Activated T-cell treated with anti-CD3 and anti-CD28 coated beads, Interleukin-2, amount 50 U/mL, for 48 hours (primary cell): ENCODE data around the gene TLE6.
"Not testable (repeated sequence)": the region's sequence is repeated elsewhere in the genome, so short reads cannot be mapped to it uniquely, and the experiment has no call there.

Source experiments
- DNase-seq, 2 experiments: peaks; one replicate each; pipeline ENCODE4 v3.0.0-alpha.2; 2020

Gene TLE6

GRCh38 chr19:3031607-3031867 lies 54.2 kb downstream of the TLE6 start:
- DNase-seq, result no peak

DNA sequence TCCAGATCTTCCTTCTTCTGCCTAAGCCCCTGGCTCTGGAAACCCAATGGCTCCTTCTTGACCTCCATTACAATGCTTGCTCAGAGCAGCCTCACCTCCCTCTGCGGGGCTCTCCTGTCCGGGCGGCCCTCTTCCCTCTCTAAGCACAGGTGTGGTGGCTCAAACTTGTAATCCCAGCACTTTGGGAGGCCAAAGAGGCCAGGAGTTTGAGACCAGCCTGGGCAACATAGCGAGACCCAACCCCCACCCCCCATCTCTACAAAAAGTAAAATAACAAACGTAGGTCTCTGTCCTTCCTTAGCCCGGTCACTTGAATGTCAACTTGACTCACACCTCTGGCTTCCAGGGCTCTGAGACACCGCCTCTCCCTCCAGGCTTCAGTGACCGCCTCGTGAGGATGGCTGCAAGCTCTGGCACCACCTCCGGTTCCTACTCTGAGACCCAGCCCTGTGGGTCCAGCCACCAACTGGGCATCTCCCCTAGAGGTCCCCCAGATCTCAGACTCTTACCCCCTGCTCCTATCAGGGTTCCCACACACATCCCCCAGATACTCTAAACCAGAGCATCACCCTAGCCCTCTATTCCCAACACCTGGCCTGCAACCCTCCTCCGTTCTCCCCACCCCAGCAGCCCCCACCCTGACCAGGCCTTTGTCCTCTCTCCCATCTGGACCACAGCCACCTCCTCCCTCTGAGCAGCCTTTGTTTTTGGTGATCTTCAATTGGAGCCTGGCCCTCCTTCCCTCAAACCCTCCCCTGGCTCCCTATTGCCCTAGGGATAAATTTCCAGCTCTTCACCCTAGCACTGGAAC lies 56.4 kb downstream of the TLE6 start:
- DNase-seq, result no peak

GRCh38 chr19:3034406-3034655 lies 57.0 kb downstream of the TLE6 start:
- DNase-seq, result no peak

- peak; percentile 69 to 70 for DNase-seq
Observed at GRCh38 chr19:3034656-3035541, 57.5 kb downstream of the TLE6 start.

- peak; percentile 94 for DNase-seq
Observed at GRCh38 chr19:3035542-3036118, 58.3 kb downstream of the TLE6 start.

DNA sequence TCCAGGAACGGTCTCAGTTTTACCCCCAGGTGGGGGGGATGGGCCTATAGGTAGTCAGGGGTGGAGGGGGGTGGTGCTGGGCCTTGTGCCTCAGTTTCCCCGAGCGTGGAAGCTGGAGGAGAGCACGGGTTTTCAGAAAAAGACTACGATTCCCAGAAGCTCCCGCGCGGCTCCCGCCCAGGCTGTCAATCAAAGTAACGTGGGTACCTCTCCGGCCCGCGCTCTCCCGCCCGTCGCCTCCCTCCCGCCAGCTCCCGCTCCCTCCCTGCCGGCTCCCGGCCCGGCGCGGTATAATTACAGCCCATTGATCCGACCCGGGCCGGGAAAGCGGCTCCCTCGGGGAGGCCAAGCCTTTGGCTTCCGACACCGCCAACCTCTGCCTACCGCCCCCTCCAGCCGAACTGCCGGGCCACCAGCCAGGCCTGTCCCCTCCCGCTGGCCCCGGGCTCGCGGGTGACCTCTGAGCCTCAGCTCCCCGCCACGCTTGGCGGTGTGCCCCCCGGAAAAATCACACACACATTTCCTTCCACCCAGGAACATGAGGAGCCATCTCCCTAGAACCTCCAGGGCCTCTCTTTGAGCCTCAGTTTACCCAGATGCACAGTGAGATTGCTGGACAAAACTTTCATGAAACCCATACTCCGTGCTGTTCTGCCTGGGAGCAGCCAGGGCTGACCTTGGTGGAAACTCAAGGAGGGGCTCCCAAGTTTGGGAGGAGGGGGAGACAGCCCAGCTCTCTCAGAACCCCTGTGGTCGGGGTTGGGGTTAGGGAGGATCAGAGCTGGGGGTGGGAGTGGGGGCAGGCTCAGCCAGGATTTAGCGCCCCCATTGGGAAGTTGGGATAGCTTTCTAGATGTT lies 59.0 kb downstream of the TLE6 start:
- DNase-seq, result peak; percentile 87 to 91

DNA sequence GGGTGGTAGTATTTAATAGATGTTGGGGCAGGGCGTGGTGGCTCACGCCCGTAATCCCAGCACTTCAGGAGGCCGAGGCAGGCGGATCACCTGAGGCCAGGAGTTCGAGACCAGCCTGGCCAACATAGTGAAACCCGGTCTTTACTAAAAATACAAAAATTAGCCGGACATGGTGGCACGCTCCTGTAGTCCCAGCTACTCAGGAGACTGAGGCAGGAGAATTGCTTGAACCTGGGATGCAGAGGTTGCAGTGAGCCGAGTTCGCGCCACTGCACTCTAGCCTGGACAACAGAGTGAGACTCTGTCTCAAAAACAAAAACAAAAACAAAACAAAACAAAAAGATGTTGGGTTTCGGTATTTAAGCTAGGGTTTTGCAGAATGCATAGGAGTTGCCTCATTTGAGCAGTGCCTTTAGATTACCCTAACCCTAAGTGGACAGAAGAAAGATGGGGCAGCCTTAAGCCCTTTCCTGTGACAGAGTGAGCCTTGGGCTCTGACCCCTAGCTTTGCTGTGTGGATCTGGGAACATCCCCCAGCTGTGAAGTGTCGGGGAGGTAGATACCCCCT lies 59.7 kb downstream of the TLE6 start:
- DNase-seq, result not testable (repeated sequence)

DNA sequence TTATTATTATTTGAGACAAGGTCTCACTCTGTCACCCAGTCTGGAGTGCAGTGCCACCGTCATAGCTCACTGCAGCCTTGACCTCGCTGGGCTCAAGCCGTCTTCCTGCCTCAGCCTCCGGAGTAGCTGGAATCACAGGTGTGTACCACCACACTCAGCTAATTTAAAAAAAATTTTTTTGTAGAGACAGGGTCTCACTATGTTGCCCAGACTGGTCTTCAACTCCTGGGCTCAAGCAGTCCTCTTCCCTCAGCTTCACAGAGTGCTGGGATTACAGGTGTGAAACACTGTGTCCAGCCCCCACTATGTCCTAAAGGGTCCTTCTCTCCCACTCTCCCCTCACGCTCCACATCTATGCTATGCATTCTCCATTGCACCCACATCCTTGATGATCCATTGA lies 60.9 kb downstream of the TLE6 start:
- no peak for DNase-seq

DNA sequence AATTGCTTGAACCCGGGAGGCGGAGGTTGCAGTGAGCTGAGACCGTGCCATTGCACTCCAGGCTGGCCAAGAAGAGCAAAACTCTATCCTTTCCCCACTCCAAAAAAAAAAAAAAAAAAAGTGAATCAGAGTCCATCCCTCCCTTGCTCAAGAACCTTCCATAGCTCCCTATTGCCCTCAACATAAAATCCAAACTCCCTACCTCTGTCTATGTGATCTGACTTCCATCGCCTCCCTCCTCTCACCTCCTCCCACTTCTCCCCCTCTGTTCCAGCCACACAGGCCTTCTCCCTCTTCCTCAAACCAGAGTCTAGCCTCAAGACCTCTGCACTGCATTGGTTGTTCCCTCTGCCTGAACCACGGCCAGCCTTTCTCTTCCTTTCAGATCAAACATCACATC lies 61.8 kb downstream of the TLE6 start:
- DNase-seq, result no peak

DNA sequence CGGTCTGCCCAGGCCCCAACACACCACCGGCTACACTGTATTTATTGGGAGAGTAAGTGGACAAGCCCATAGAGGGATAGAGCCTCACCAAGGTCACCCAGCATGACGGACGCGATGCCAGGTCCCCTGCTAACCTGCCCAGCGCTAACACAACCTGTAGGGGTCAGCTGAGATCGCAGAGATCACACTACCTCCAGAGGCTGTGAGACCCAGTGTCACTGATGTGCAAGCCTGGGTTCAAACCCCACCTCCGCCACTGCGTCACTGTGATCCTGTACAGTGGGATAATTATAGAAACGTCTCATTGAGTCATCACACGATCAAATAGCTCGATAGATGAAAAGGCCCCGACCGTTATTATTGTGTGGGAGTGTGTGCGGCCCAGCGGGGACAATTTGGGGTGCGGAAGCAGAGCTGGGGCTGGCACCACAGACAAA lies 62.3 kb downstream of the TLE6 start:
- no peak for DNase-seq

- no peak for DNase-seq
Observed at GRCh38 chr19:3041327-3041726, 64.0 kb downstream of the TLE6 start.

DNA sequence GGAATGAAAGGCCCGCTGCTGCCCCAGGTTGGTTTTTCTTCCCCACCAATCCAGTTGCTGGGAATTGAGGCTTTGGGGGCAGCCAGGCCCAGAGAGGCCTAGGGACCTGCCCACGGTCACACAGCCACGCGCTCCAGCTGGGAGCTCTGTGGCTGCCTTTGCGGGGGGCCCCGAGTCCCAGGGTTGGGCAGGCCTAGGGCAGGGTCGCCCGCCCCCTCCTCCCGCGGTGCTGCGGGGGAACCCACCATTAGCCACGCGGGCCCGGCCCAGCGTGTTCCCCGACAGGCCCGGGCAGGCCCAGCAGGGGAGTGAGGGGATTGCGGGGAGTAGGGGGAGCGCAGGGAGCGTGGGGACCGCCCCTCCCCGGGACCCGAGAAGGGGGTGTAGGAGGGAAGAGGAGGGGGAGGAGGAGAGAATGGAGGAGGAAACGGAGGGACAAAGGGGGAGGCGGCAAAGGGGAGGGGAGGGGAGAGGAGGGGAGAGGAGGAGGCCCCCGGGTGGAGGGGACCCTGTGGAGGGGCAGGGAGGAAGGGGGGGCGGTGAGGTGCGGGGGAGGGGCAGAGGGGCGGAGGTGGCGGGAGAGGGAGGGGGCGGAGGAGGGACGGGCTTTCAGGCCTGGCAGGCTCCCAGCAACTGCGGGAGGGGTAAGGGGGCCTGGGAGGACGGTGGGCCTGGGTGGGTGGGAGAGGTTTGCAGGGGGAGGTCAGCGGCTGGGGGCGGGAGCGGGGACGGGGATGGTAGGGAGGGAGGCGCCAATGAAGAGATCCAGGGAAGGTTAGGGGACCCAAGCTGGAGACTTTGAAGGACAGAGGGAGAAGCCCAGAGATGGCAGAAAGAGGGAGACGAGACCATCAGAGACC lies 64.6 kb downstream of the TLE6 start:
- no peak for DNase-seq

- no peak for DNase-seq
Observed at GRCh38 chr19:3042621-3043267, 65.4 kb downstream of the TLE6 start.
